ENCODE data around the gene EIPR1. TPM values are rescaled to one million over a fixed set of nuclear protein-coding genes. Genes with fewer than 3 reads are reported as not detected.

The EIPR1 gene
- total and polyA plus RNA-seq, 2 of the 13 experiments (the other 11 are each of a cell fraction or from before 2014, with no cell fraction given): 70.0 to 96.3 TPM

- WGBS (ENCODE audit: low lambda C conversion rate): 98% methylated on average over 6 of the region's 6 CpGs
- H3K4me3 ChIP-seq (replicated peaks in 1 of 3; ENCODE audit: insufficient read depth in 1 of 3, low read depth in 2 of 3, low read length in 3 of 3): no peak overlapping the region
- no peak overlapping the region for H3K27ac ChIP-seq (ENCODE audit: extremely low read length, insufficient read depth, low read length)
- no peak overlapping the region for H3K9ac ChIP-seq (ENCODE audit: insufficient read depth, low read depth, low read length)
- no peaks in the 10 kb centered on the region for H3K4me1 ChIP-seq (ENCODE audit: insufficient read depth, low read length)
- ATAC-seq: no peak
- peaks cover 24 to 69% of the 10 kb centered on the region in 2 experiments for H3K36me3 ChIP-seq (replicated peaks in 1 of 2; ENCODE audit: control insufficient read depth in 1 of 2, insufficient read depth in 2 of 2, low read length in 2 of 2)
- H3K79me2 ChIP-seq (ENCODE audit: insufficient read depth, low read length): no peaks in the 10 kb centered on the region
- POLR2A ChIA-PET: interaction anchor here (0.8 kb wide), 1 partner anchor 17 kb away, joined by 3 read pairs; no protein-coding TSS in a partner anchor
- no peak for FAIRE-seq
- no peaks in the 10 kb centered on the region for H4K20me1 ChIP-seq (ENCODE audit: insufficient read depth, low read length)
- intact Hi-C loops (cut with micrococcal nuclease; ENCODE audit: unreplicated experiment) (no loop called here), in situ Hi-C loops (cut with HindIII; ENCODE audit: extremely low pct_ligation_motif_present, low pct_unique_long_range_greater_than_20kb) (no loop called here)
- BruUV-seq (replicated peaks): no TSS peak
- CTCF ChIA-PET (ENCODE audit: low intra/inter-chr PET ratio, low total read pairs): no interaction called here
- no peak overlapping the region for H3K4me2 ChIP-seq (ENCODE audit: low read depth, low read length)
- H3K9me3 ChIP-seq (ENCODE audit: low read length): no peaks in the 10 kb centered on the region
- H3K27me3 ChIP-seq (ENCODE audit: control insufficient read depth in 1 of 2, insufficient read depth in 2 of 2, low read length in 2 of 2): no peaks in the 10 kb centered on the region
- H2AFZ ChIP-seq (ENCODE audit: low read length): no peak overlapping the region
- no peak for DNase-seq (ENCODE audit: low spot score)
- TF ChIP-seq ZNF580 (CRISPR knock-in tag; IDR thresholded peaks at IDR 0.05; ENCODE audit: borderline replicate concordance, low read depth) (no peak), JUNB (CRISPR knock-in tag; IDR thresholded peaks at IDR 0.05; ENCODE audit: borderline replicate concordance) (no peak), SP5 (CRISPR knock-in tag; IDR thresholded peaks at IDR 0.05; ENCODE audit: borderline replicate concordance, low read depth) (no peak), ARID3A (IDR thresholded peaks at IDR 0.05; ENCODE audit: low read depth, low read length) (no peak), ZNF609 (CRISPR knock-in tag; IDR thresholded peaks at IDR 0.05; ENCODE audit: borderline replicate concordance) (no peak), TEAD3 (CRISPR knock-in tag; optimal IDR thresholded peaks at IDR 0.05; ENCODE audit: borderline replicate concordance) (no peak), ZKSCAN8 (CRISPR knock-in tag; IDR thresholded peaks at IDR 0.05; ENCODE audit: borderline replicate concordance) (no peak), NR2F1 (CRISPR knock-in tag; IDR thresholded peaks at IDR 0.05) (no peak), SAP130 (CRISPR knock-in tag; IDR thresholded peaks at IDR 0.05; ENCODE audit: low read depth) (no peak), MXI1 (IDR thresholded peaks at IDR 0.05; ENCODE audit: borderline replicate concordance, low read depth, low read length) (no peak), ZNF883 (CRISPR knock-in tag; IDR thresholded peaks at IDR 0.05; ENCODE audit: not compliant biosample characterization) (no peak), ZNF850 (CRISPR knock-in tag; conservative IDR thresholded peaks at IDR 0.05) (no peak), RCOR2 (CRISPR knock-in tag; IDR thresholded peaks at IDR 0.05) (no peak)
These were observed 27.7 kb upstream of the EIPR1 start for GRCh38 chr2:3405307-3405706.

Data from HepG2 (cell line).